HG03103 (cell line): Measurements from ENCODE around the gene CD300A.

ENCODE experiments used
- ATAC-seq: cut with Tn5 transposase; IDR thresholded peaks from one replicate; pipeline ENCODE4 v1.9.1; 2021; ENCODE audit warnings: low read depth; ENCODE audit not compliant: unreplicated experiment

CD300A gene

GRCh38 chr17:74466111-74466827, at the start of gene CD300A:
Gene CD300A (plus strand): TSS chr17:74466634. CDS start chr17:74466704, 70 bp downstream.
- no peak for ATAC-seq

GRCh38 chr17:74417178-74418045, 49.0 kb upstream of the CD300A start:
- ATAC-seq: no peak

- ATAC-seq: no peak
Observed at GRCh38 chr17:74419928-74420411, 46.5 kb upstream of the CD300A start.

GRCh38 chr17:74424117-74424516, 42.3 kb upstream of the CD300A start:
- ATAC-seq: no peak

GRCh38 chr17:74424657-74425056, 41.8 kb upstream of the CD300A start:
- ATAC-seq: no peak

GRCh38 chr17:74426551-74427047, 39.8 kb upstream of the CD300A start:
- no peak for ATAC-seq

- ATAC-seq: no peak
Observed at GRCh38 chr17:74427048-74427762, 39.2 kb upstream of the CD300A start.

GRCh38 chr17:74427763-74428153, 38.7 kb upstream of the CD300A start:
- no peak for ATAC-seq

GRCh38 chr17:74429604-74430384, 36.6 kb upstream of the CD300A start:
- no peak for ATAC-seq

GRCh38 chr17:74430385-74430705, 36.1 kb upstream of the CD300A start:
- ATAC-seq: no peak

GRCh38 chr17:74430706-74431567, 35.5 kb upstream of the CD300A start:
- ATAC-seq: no peak

GRCh38 chr17:74431568-74432423, 34.6 kb upstream of the CD300A start, which contains the start of gene GPRC5C:
Gene GPRC5C (plus strand): TSS chr17:74432088. CDS start chr17:74439777, 7,689 bp downstream.
- ATAC-seq: no peak

- no peak for ATAC-seq
Observed at GRCh38 chr17:74432424-74432690, 34.1 kb upstream of the CD300A start.

GRCh38 chr17:74432766-74433391, 33.6 kb upstream of the CD300A start:
- ATAC-seq: no peak

GRCh38 chr17:74433421-74434121, 32.9 kb upstream of the CD300A start:
- no peak for ATAC-seq

GRCh38 chr17:74435775-74436359, 30.6 kb upstream of the CD300A start:
- ATAC-seq: no peak

GRCh38 chr17:74437702-74438101, 28.7 kb upstream of the CD300A start:
- ATAC-seq: no peak
